ENCODE results near the gene PGLYRP2.

The PGLYRP2 gene

GRCh38 chr19:15425321-15425950 is 53.9 kb downstream of the PGLYRP2 start:
- no peak for DNase-seq (ENCODE audit: low read depth in 2 of 2)

- no peak for DNase-seq (ENCODE audit: low read depth in 2 of 2)
These were observed 54.5 kb downstream of the PGLYRP2 start for GRCh38 chr19:15424692-15425272.

- no peak for DNase-seq (ENCODE audit: low read depth in 2 of 2)
These were observed 55.2 kb downstream of the PGLYRP2 start for GRCh38 chr19:15424121-15424520.

- DNase-seq (ENCODE audit: low read depth in 2 of 2): no peak
These were observed 56.2 kb downstream of the PGLYRP2 start for GRCh38 chr19:15423130-15423529.

- no peak for DNase-seq (ENCODE audit: low read depth in 2 of 2)
These were observed 56.8 kb downstream of the PGLYRP2 start for GRCh38 chr19:15422296-15423075.

- no peak for DNase-seq (ENCODE audit: low read depth in 2 of 2)
These were observed 57.5 kb downstream of the PGLYRP2 start for GRCh38 chr19:15421721-15422260.

GRCh38 chr19:15421136-15421695 is 58.1 kb downstream of the PGLYRP2 start:
- no peak for DNase-seq (ENCODE audit: low read depth in 2 of 2)

GRCh38 chr19:15419413-15420025 is 59.8 kb downstream of the PGLYRP2 start:
- DNase-seq (ENCODE audit: low read depth in 2 of 2): no peak

Data from stimulated activated CD4-positive, alpha-beta T cell treated with anti-CD3 and anti-CD28 coated beads, Interleukin-1b, Interleukin-23, amount 100 ng/mL, for 4 hours (primary cell).